Measurements from ENCODE around the gene TSKU. TPM values are rescaled to one million over a fixed set of nuclear protein-coding genes. Genes with fewer than 3 reads are reported as not detected.

TSKU gene
- polyA plus RNA-seq, 1 of the 3 experiments (the other 2 are of a cell fraction), result 20.7 TPM

GRCh38 chr11:76845069-76845468 is 61.9 kb downstream of the TSKU start:
- Histone ChIP-seq H3K9ac (no peak overlapping the region), H3K27me3 (ENCODE audit: insufficient read depth) (peaks cover 13% of the 10 kb centered on the region; the same call in 1 of the 2 replicates), H3K4me3 (ENCODE audit: low read depth in 2 of 2, low read length in 1 of 2) (no peak overlapping the region), H3K79me2 (ENCODE audit: insufficient read depth) (no peaks in the 10 kb centered on the region), H3K4me2 (no peak overlapping the region), H3F3A (replicated peaks; ENCODE audit: insufficient read depth) (no peaks in the 10 kb centered on the region), H3K27ac (ENCODE audit: low read depth in 2 of 2, low read length in 1 of 2) (no peak overlapping the region), H3K9me2 (no peaks in the 10 kb centered on the region), H3K4me1 (ENCODE audit: control insufficient read depth in 1 of 2, insufficient read depth in 2 of 2, low read depth in 1 of 2, low read length in 1 of 2) (no peaks in the 10 kb centered on the region; a peak in 1 of 4 replicates), H4K20me1 (ENCODE audit: insufficient read depth) (no peaks in the 10 kb centered on the region), H3K36me3 (replicated peaks in 1 of 2; ENCODE audit: control insufficient read depth in 1 of 2, insufficient read depth in 2 of 2, low read length in 1 of 2) (no peaks in the 10 kb centered on the region), H3K9me3 (no peaks in the 10 kb centered on the region), H2AFZ (ENCODE audit: low read depth) (no peak overlapping the region)
- no peak for TF ChIP-seq RCOR1 (IDR thresholded peaks at IDR 0.05; ENCODE audit: low read length)
- TF ChIP-seq JUND (IDR thresholded peaks at IDR 0.05), result no peak
- TF ChIP-seq, protein P1, sequence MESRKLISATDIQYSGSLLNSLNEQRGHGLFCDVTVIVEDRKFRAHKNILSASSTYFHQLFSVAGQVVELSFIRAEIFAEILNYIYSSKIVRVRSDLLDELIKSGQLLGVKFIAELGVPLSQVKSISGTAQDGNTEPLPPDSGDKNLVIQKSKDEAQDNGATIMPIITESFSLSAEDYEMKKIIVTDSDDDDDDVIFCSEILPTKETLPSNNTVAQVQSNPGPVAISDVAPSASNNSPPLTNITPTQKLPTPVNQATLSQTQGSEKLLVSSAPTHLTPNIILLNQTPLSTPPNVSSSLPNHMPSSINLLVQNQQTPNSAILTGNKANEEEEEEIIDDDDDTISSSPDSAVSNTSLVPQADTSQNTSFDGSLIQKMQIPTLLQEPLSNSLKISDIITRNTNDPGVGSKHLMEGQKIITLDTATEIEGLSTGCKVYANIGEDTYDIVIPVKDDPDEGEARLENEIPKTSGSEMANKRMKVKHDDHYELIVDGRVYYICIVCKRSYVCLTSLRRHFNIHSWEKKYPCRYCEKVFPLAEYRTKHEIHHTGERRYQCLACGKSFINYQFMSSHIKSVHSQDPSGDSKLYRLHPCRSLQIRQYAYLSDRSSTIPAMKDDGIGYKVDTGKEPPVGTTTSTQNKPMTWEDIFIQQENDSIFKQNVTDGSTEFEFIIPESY (IDR thresholded peaks at IDR 0.05; ENCODE audit: borderline replicate concordance, low read depth), result no peak
- no peak for TF ChIP-seq TEAD4 (IDR thresholded peaks at IDR 0.05; ENCODE audit: borderline replicate concordance, insufficient read depth)
- TF ChIP-seq POLR2AphosphoS5 (IDR thresholded peaks at IDR 0.05; ENCODE audit: low read depth, low read length), result no peak
- no peak for TF ChIP-seq FOXJ3 (CRISPR knock-in tag; IDR thresholded peaks at IDR 0.05)
- TF ChIP-seq ELF1 (IDR thresholded peaks at IDR 0.05), result no peak
- TF ChIP-seq MXI1 (IDR thresholded peaks at IDR 0.05; ENCODE audit: low read depth, low read length), result no peak
- TF ChIP-seq EZH2phosphoT487 (IDR thresholded peaks at IDR 0.05; ENCODE audit: borderline replicate concordance, low read depth), result no peak
- TF ChIP-seq CHD2 (IDR thresholded peaks at IDR 0.05; ENCODE audit: low read length, partially characterized antibody), result no peak
- TF ChIP-seq TAF1 (IDR thresholded peaks at IDR 0.05; ENCODE audit: borderline replicate concordance, low read depth, low read length), result no peak
- no peak for DNase-seq
- 52% methylated on average over 3 of the region's 3 CpGs for WGBS (ENCODE audit: low lambda C conversion rate)
- ChIA-PET POLR2A (no interaction called here), CTCF (no interaction called here)

DNA sequence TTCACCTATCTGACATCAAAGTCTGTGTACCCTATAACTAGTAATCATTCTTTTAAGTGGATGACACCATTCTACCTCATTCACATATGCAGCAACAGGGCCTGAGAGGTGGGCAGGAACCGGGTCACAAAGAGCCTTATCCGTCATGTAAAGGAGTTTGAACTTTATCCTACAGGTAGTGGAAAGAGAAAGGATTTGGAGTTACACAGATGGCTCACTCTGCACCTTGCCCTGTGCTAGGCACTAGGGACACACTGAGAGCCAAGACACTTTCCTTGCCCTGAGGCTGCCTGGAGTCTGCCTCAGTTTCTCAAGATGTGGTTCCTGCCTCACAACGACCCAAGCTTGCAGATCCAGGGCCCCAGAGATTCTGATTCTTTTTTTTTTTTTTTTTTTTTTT is 63.3 kb downstream of the TSKU start:
- Histone ChIP-seq H3F3A (replicated peaks; ENCODE audit: insufficient read depth) (no peaks in the 10 kb centered on the region), H3K4me2 (no peak overlapping the region), H3K79me2 (ENCODE audit: insufficient read depth) (no peaks in the 10 kb centered on the region), H2AFZ (ENCODE audit: low read depth) (no peak overlapping the region), H3K9me2 (no peaks in the 10 kb centered on the region), H3K36me3 (replicated peaks in 1 of 2; ENCODE audit: control insufficient read depth in 1 of 2, insufficient read depth in 2 of 2, low read length in 1 of 2) (no peaks in the 10 kb centered on the region), H3K4me3 (ENCODE audit: low read depth in 2 of 2, low read length in 1 of 2) (no peak overlapping the region), H3K9me3 (no peaks in the 10 kb centered on the region), H3K9ac (no peak overlapping the region), H3K27ac (ENCODE audit: low read depth in 2 of 2, low read length in 1 of 2) (no peak overlapping the region), H4K20me1 (ENCODE audit: insufficient read depth) (no peaks in the 10 kb centered on the region), H3K27me3 (ENCODE audit: insufficient read depth) (peaks cover 12% of the 10 kb centered on the region; the same call in 1 of the 2 replicates), H3K4me1 (ENCODE audit: control insufficient read depth in 1 of 2, insufficient read depth in 2 of 2, low read depth in 1 of 2, low read length in 1 of 2) (no peaks in the 10 kb centered on the region; a peak in 1 of 4 replicates)
- no peak for DNase-seq
- no peak for TF ChIP-seq TEAD4 (IDR thresholded peaks at IDR 0.05; ENCODE audit: borderline replicate concordance, insufficient read depth)
- WGBS (ENCODE audit: low lambda C conversion rate), result 76% methylated on average over 3 of the region's 3 CpGs
- POLR2A ChIA-PET, result no interaction called here
- CTCF ChIA-PET, result interaction anchor here (0.8 kb wide), 1 partner anchor 73 kb away, joined by 4 read pairs; no protein-coding TSS in a partner anchor

Other genes starting within 250 kb of the TSKU start
- gene LRRC32, start 112.6 kb upstream of the TSKU start, polyA plus RNA-seq (2012; rRNA removed), result 0.19 and 0.43 TPM in 2 replicates
- 5.4 and 6.3 TPM in 2 replicates for gene ACER3, start 77.6 kb downstream of the TSKU start, polyA plus RNA-seq (2012; rRNA removed)

Measured in SK-N-SH (cell line).